HUES64 (cell line): ENCODE results near the gene SEPTIN11.

Experiments
- H3K27ac ChIP-seq: 2 replicates; pipeline ENCODE4 v1.7.0; 2013; ENCODE audit warnings: low read depth, low read length, inconsistent platforms
- H3K27me3 ChIP-seq: 2 replicates; pipeline ENCODE4 v1.6.1; 2013; ENCODE audit warnings: mild to moderate bottlenecking, low read length; ENCODE audit not compliant: insufficient read depth
- H3K36me3 ChIP-seq: 2 replicates; pipeline ENCODE4 v1.6.1; 2013; ENCODE audit warnings: mild to moderate bottlenecking, low read length; ENCODE audit not compliant: insufficient read depth
- H3K4me1 ChIP-seq: 2 replicates; pipeline ENCODE4 v1.6.1; 2013; ENCODE audit warnings: mild to moderate bottlenecking, low read length, moderate library complexity; ENCODE audit not compliant: insufficient read depth
- H3K4me3 ChIP-seq: 2 replicates; pipeline ENCODE4 v1.5.1; 2013; ENCODE audit warnings: mild to moderate bottlenecking, low read length, moderate library complexity
- H3K9ac ChIP-seq: 2 replicates; pipeline ENCODE4 v1.6.1; 2013; ENCODE audit warnings: mild to moderate bottlenecking, low read depth, low read length
- H3K9me3 ChIP-seq: 2 replicates; pipeline ENCODE4 v1.6.1; 2013; ENCODE audit warnings: low read depth, low read length; ENCODE audit not compliant: insufficient read depth
- WGBS: fragments of 150-250, 120-280 bp; methylation state at CpG from one replicate; pipeline ENCODE4 v1.1.7; 2013; ENCODE audit warnings: missing lambda C conversion rate; 5-methylcytosine and 5-hydroxymethylcytosine counted together

The SEPTIN11 gene

GRCh38 chr4:76964769-76965168 is 15.2 kb downstream of the SEPTIN11 start:
- WGBS: 80% methylated on average over 1 of the region's 1 CpG
- H3K4me3 ChIP-seq: no peak overlapping the region

GRCh38 chr4:76965866-76966579 is 16.5 kb downstream of the SEPTIN11 start:
- H3K4me1 ChIP-seq: peaks cover 22% of the 10 kb centered on the region
- no peak overlapping the region for H3K9ac ChIP-seq
- WGBS: 91% methylated on average over 2 of the region's 2 CpGs
- H3K4me3 ChIP-seq: no peak overlapping the region
- no peaks in the 10 kb centered on the region for H3K27me3 ChIP-seq
- H3K36me3 ChIP-seq: no peaks in the 10 kb centered on the region
- H3K9me3 ChIP-seq: no peaks in the 10 kb centered on the region
- no peak overlapping the region for H3K27ac ChIP-seq

More at GRCh38 chr4:76964769-76965168, 15.2 kb downstream of the SEPTIN11 start:
- H3K4me1 ChIP-seq: peaks cover 13% of the 10 kb centered on the region
- H3K27me3 ChIP-seq: no peaks in the 10 kb centered on the region
- H3K36me3 ChIP-seq: no peaks in the 10 kb centered on the region
- H3K9ac ChIP-seq: no peak overlapping the region
- H3K9me3 ChIP-seq: no peaks in the 10 kb centered on the region
- H3K27ac ChIP-seq: no peak overlapping the region

GRCh38 chr4:76968937-76969336 is 19.4 kb downstream of the SEPTIN11 start:
- H3K27me3 ChIP-seq: no peaks in the 10 kb centered on the region
- no peak overlapping the region for H3K27ac ChIP-seq
- WGBS: 95% methylated on average over 3 of the region's 4 CpGs
- H3K9ac ChIP-seq: no peak overlapping the region
- no peak overlapping the region for H3K4me3 ChIP-seq
- no peaks in the 10 kb centered on the region for H3K36me3 ChIP-seq
- peaks cover 38% of the 10 kb centered on the region for H3K4me1 ChIP-seq
- no peaks in the 10 kb centered on the region for H3K9me3 ChIP-seq

- 92% methylated on average over 3 of the region's 3 CpGs for WGBS
- peaks cover 38% of the 10 kb centered on the region for H3K4me1 ChIP-seq
- no peaks in the 10 kb centered on the region for H3K27me3 ChIP-seq
- no peaks in the 10 kb centered on the region for H3K9me3 ChIP-seq
- no peaks in the 10 kb centered on the region for H3K36me3 ChIP-seq
- peak overlapping the region; percentile 52; the same call in 1 of the 2 replicates for H3K27ac ChIP-seq
- H3K4me3 ChIP-seq: no peak overlapping the region
- H3K9ac ChIP-seq: no peak overlapping the region
Measured at GRCh38 chr4:76969495-76969894, 19.9 kb downstream of the SEPTIN11 start.

GRCh38 chr4:76969941-76970529 is 20.5 kb downstream of the SEPTIN11 start:
- peak overlapping the region; percentile 52 for H3K27ac ChIP-seq
- no peak overlapping the region for H3K9ac ChIP-seq
- H3K36me3 ChIP-seq: no peaks in the 10 kb centered on the region
- peaks cover 38% of the 10 kb centered on the region for H3K4me1 ChIP-seq
- H3K27me3 ChIP-seq: no peaks in the 10 kb centered on the region
- no peak overlapping the region for H3K4me3 ChIP-seq
- WGBS: 65% methylated on average over 5 of the region's 5 CpGs
- H3K9me3 ChIP-seq: no peaks in the 10 kb centered on the region

- Histone ChIP-seq H3K36me3 (no peaks in the 10 kb centered on the region; the same call in 1 of the 2 replicates), H3K9ac (no peak overlapping the region), H3K27me3 (no peaks in the 10 kb centered on the region), H3K27ac (no peak overlapping the region), H3K4me1 (peaks cover 38% of the 10 kb centered on the region), H3K4me3 (no peak overlapping the region), H3K9me3 (no peaks in the 10 kb centered on the region)
- 73% methylated on average over 1 of the region's 1 CpG for WGBS
Measured at GRCh38 chr4:76972306-76972705, 22.8 kb downstream of the SEPTIN11 start.

GRCh38 chr4:76974150-76974549 is 24.6 kb downstream of the SEPTIN11 start:
- Histone ChIP-seq H3K9me3 (no peaks in the 10 kb centered on the region), H3K27ac (no peak overlapping the region), H3K36me3 (no peaks in the 10 kb centered on the region; the same call in 1 of the 2 replicates), H3K4me1 (peaks cover 37% of the 10 kb centered on the region), H3K27me3 (no peaks in the 10 kb centered on the region), H3K9ac (no peak overlapping the region), H3K4me3 (no peak overlapping the region)
- 94% methylated on average over 2 of the region's 2 CpGs for WGBS

GRCh38 chr4:76977113-76977512 is 27.6 kb downstream of the SEPTIN11 start:
- Histone ChIP-seq H3K27ac (no peak overlapping the region), H3K4me1 (peaks cover 23% of the 10 kb centered on the region), H3K4me3 (no peak overlapping the region), H3K36me3 (no peaks in the 10 kb centered on the region; the same call in 1 of the 2 replicates), H3K9me3 (no peaks in the 10 kb centered on the region), H3K9ac (no peak overlapping the region), H3K27me3 (no peaks in the 10 kb centered on the region)

- Histone ChIP-seq H3K4me1 (peaks cover 21% of the 10 kb centered on the region), H3K4me3 (no peak overlapping the region), H3K36me3 (no peaks in the 10 kb centered on the region; the same call in 1 of the 2 replicates), H3K27ac (no peak overlapping the region), H3K27me3 (no peaks in the 10 kb centered on the region), H3K9ac (no peak overlapping the region), H3K9me3 (no peaks in the 10 kb centered on the region)
- 73% methylated on average over 3 of the region's 3 CpGs for WGBS
Measured at GRCh38 chr4:76977736-76978350, 28.3 kb downstream of the SEPTIN11 start.

GRCh38 chr4:76979236-76979635 is 29.7 kb downstream of the SEPTIN11 start:
- H3K9ac ChIP-seq: no peak overlapping the region
- no peak overlapping the region for H3K27ac ChIP-seq
- H3K27me3 ChIP-seq: no peaks in the 10 kb centered on the region
- H3K36me3 ChIP-seq: no peaks in the 10 kb centered on the region; the same call in 1 of the 2 replicates
- 97% methylated on average over 2 of the region's 2 CpGs for WGBS
- H3K4me1 ChIP-seq: peaks cover 29% of the 10 kb centered on the region
- no peaks in the 10 kb centered on the region for H3K9me3 ChIP-seq
- no peak overlapping the region for H3K4me3 ChIP-seq

GRCh38 chr4:76980261-76980660 is 30.7 kb downstream of the SEPTIN11 start:
- H3K27ac ChIP-seq: no peak overlapping the region
- H3K27me3 ChIP-seq: no peaks in the 10 kb centered on the region
- no peaks in the 10 kb centered on the region for H3K9me3 ChIP-seq
- WGBS: 93% methylated on average over 6 of the region's 6 CpGs
- no peak overlapping the region for H3K9ac ChIP-seq
- no peaks in the 10 kb centered on the region; the same call in 1 of the 2 replicates for H3K36me3 ChIP-seq
- no peak overlapping the region for H3K4me3 ChIP-seq
- H3K4me1 ChIP-seq: peaks cover 39% of the 10 kb centered on the region
